Tibial nerve (tissue), 4 donors: ENCODE results near the gene PODXL. TPM values are rescaled to one million over a fixed set of nuclear protein-coding genes. Genes with fewer than 3 reads are reported as not detected.
"Not testable (repeated sequence)": the region's sequence is repeated elsewhere in the genome, so short reads cannot be mapped to it uniquely, and the experiment has no call there.

ENCODE experiments used
- DNase-seq, 2 donors: peaks; one replicate each; pipeline ENCODE4 v3.0.0-alpha.2; 2019; ENCODE audit warnings: low spot score in 2 of 2
- H3K27ac ChIP-seq, 4 donors: fragments of 200-600 bp; sonication (generic) in 3 of 4; one replicate each; pipeline ENCODE4 v1.5.1; 2017 to 2019; ENCODE audit warnings: mild to moderate bottlenecking in 1 of 4
- H3K27me3 ChIP-seq, 2 donors: fragments of 200-600 bp; sonication (generic) in 1 of 2; one replicate each; pipeline versions ENCODE4 v1.5.1 to v1.6.0; 2017 to 2019
- H3K36me3 ChIP-seq, 3 donors: fragments of 200-600 bp; sonication (generic); one replicate each; pipeline ENCODE4 v1.5.1; 2018 to 2019
- H3K4me1 ChIP-seq, 4 donors: fragments of 200-600 bp; sonication (generic) in 3 of 4; one replicate each; pipeline ENCODE4 v1.5.1; 2017 to 2019
- H3K4me3 ChIP-seq, 4 donors: fragments of 200-600 bp; sonication (generic) in 3 of 4; one replicate each; pipeline ENCODE4 v1.5.1; 2017 to 2019; ENCODE audit warnings: mild to moderate bottlenecking in 1 of 4, moderate library complexity in 1 of 4
- H3K9me3 ChIP-seq, 4 donors: fragments of 200-600 bp; sonication (generic) in 3 of 4; one replicate each; pipeline ENCODE4 v1.5.1; 2017 to 2019
- EP300 ChIP-seq, 2 donors: sonication (generic); formaldehyde crosslinking; IDR thresholded peaks; one replicate each; pipeline ENCODE4 v1.6.1; 2017; ENCODE audit warnings: antibody characterized with exemption in 2 of 2, mild to moderate bottlenecking in 1 of 2
- POLR2A ChIP-seq, 2 donors: fragments of 450-650 bp; IDR thresholded peaks; one replicate each; pipeline ENCODE4 v1.6.1; 2017; ENCODE audit warnings: antibody characterized with exemption in 2 of 2, mild to moderate bottlenecking in 2 of 2, moderate library complexity in 2 of 2
- WGBS, 2 donors: methylation state at CpG; one replicate each; pipeline ENCODE4 v1.1.5; 2018; 5-methylcytosine and 5-hydroxymethylcytosine counted together
- total RNA-seq, 4 donors: library from RNA; depleted of rRNA; stranded (reverse); fragments of >200 nt; gene quantifications; one replicate each; pipeline ENCODE4 v1.1.0, GENCODE V29; 2016
- TF ChIP-seq, protein P1 (sequence below), 5 experiments: fragments of 200-600 bp in 3 of 5; fragments of 450-650 bp in 2 of 5; sonication (generic) in 3 of 5; IDR thresholded peaks; one replicate each; pipeline ENCODE4 v1.5.1; 2016 to 2019; ENCODE audit warnings: antibody characterized with exemption in 5 of 5, mild to moderate bottlenecking in 3 of 5, moderate library complexity in 2 of 5

PODXL gene
- total RNA-seq, 4 donors from 2014 or later: 12.1 to 40.8 (median 34.3) TPM

- DNase-seq: no peak
- Histone ChIP-seq H3K27ac (no peak overlapping the region), H3K27me3 (no peaks in the 10 kb centered on the region), H3K4me3 (no peak overlapping the region), H3K9me3 (no peaks in the 10 kb centered on the region), H3K4me1 (peaks cover 0 to 31% (median 9%) of the 10 kb centered on the region in 4 donors), H3K36me3 (peaks cover 0 to 19% (median 0%) of the 10 kb centered on the region in 3 donors)
- TF ChIP-seq, protein P1, sequence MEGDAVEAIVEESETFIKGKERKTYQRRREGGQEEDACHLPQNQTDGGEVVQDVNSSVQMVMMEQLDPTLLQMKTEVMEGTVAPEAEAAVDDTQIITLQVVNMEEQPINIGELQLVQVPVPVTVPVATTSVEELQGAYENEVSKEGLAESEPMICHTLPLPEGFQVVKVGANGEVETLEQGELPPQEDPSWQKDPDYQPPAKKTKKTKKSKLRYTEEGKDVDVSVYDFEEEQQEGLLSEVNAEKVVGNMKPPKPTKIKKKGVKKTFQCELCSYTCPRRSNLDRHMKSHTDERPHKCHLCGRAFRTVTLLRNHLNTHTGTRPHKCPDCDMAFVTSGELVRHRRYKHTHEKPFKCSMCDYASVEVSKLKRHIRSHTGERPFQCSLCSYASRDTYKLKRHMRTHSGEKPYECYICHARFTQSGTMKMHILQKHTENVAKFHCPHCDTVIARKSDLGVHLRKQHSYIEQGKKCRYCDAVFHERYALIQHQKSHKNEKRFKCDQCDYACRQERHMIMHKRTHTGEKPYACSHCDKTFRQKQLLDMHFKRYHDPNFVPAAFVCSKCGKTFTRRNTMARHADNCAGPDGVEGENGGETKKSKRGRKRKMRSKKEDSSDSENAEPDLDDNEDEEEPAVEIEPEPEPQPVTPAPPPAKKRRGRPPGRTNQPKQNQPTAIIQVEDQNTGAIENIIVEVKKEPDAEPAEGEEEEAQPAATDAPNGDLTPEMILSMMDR (IDR thresholded peaks at IDR 0.05): no peak
- no peak for TF ChIP-seq POLR2A (IDR thresholded peaks at IDR 0.05)
- no peak for TF ChIP-seq EP300 (IDR thresholded peaks at IDR 0.05)
- 68 to 89% methylated on average over 10 of the region's 10 CpGs for WGBS, 2 donors
Measured at GRCh38 chr7:131508754-131509486, 47.5 kb downstream of the PODXL start.

DNA sequence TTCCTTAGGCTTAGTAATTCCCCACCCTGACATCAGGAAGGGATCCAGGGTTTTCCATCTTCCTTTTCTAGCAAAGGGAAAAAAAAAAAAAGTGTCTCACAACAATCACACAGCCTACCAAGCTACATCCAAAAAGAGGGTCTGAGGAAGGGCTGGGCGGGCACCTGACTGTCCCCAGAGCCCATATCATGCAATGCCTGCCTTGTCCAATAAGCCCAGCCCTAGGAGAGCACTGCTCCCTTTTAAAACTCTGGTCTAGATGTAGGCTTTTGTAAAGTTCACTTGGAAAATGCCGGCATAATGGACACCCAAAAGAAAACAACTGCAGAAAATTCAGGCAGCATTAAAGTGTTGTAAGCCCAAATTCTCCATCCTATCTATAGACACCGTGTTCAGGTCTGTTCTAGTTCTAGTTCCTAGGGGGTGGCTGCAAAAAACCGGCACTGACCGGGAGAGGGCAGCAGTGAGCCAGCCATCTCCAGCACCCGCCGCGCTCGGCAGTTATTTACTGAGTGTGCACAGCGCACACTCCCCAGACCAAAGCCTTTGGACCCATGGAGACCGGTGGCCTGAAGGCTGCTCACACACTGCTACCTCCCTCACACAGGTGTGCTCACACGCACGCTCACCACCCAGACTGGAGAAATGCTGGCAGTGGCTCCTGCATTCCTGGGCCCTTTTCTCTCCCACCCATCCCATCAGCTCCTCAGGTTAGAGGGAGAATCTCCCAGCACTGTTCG lies 48.7 kb downstream of the PODXL start:
- no peaks in the 10 kb centered on the region for H3K27me3 ChIP-seq
- peak overlapping the region in 1 of 4 donors; percentile 45 for H3K27ac ChIP-seq
- H3K4me1 ChIP-seq: peaks cover 0 to 33% (median 16%) of the 10 kb centered on the region in 4 donors
- peaks cover 0 to 19% (median 0%) of the 10 kb centered on the region in 3 donors for H3K36me3 ChIP-seq
- peak; percentile 91 to 93 for DNase-seq
- H3K4me3 ChIP-seq: no peak overlapping the region
- peak in 1 of 2 donors; percentile 48 for TF ChIP-seq EP300 (IDR thresholded peaks at IDR 0.05)
- TF ChIP-seq POLR2A (IDR thresholded peaks at IDR 0.05): no peak
- TF ChIP-seq, protein P1 (IDR thresholded peaks at IDR 0.05): peak; percentile 89 to 94 (median 91)
- 17 to 19% methylated on average over 14 of the region's 14 CpGs for WGBS, 2 donors
- no peaks in the 10 kb centered on the region for H3K9me3 ChIP-seq

DNA sequence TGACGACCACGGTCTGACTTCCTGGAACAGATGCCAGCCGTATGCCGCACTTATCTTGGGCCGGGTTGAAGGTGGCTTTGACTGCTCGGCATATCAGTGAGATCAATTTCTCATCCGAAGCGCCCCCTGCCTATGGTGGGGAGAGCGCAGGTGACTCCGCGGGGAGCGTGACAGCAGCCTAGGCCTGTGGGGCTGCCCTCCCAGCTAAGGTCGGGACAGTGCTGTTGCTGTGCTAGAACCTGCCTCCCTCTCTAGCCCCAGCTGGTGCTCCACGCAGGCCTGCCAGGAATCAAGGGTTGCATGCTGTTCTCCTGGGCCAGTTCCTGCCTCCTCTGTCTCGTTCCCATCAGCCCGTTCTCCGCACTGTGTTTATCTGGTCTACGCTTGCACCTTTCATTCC lies 49.8 kb downstream of the PODXL start:
- TF ChIP-seq EP300 (IDR thresholded peaks at IDR 0.05) (no peak), POLR2A (IDR thresholded peaks at IDR 0.05) (no peak)
- TF ChIP-seq, protein P1 (IDR thresholded peaks at IDR 0.05): no peak
- peak overlapping the region in 1 of 4 donors; percentile 45 for H3K27ac ChIP-seq
- no peaks in the 10 kb centered on the region for H3K27me3 ChIP-seq
- no peak overlapping the region for H3K4me3 ChIP-seq
- no peaks in the 10 kb centered on the region for H3K9me3 ChIP-seq
- H3K36me3 ChIP-seq: peaks cover 0 to 19% (median 0%) of the 10 kb centered on the region in 3 donors
- peaks cover 0 to 44% (median 19%) of the 10 kb centered on the region in 4 donors for H3K4me1 ChIP-seq
- WGBS, 2 donors: 85% methylated on average over 18 of the region's 18 CpGs
- no peak for DNase-seq

DNA sequence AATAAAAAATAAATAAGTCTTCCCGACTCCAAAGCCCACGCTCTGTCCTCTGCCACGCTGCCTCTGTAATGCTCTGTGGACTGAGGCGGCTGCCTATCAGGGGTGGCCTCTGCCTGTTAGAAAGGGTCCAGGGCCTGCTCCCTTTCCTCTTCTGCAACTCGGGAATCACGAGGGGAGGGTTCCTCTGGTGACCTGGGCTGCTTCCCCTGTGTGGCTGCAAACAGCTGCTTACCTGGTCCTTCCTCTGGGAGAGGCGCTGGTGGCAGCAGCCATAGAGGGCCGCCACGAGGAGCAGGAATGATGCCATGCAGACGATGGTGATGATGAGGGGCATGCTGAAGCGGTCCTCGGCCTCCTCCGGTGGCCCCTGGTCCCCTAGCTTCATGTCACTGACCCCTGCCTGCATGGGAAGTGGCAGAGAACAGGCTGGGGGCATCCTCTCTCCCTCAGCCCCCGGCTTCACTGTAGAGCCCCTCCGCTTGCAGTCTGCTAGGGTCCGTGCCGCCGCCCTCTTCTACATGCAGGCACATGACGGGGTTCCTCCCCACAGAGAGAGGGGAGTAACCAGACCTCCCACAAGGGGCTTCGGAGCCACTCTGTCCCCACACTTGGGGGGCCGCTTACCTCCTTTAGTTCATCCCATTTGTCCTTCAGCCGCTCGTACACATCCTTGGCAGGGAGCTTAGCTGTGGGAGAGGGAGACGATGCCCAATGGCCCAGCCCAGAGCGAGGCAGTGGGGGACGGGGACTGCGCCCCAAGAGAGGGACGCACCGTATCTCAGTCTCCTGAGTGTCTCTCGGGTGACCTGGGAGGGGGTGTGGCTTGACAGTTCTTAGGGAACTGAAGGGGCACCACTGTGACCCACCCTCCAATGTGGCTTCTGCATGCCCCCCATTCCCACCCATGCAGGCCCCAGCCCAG lies 50.5 kb downstream of the PODXL start:
- no peak for DNase-seq
- peaks cover 0 to 47% (median 19%) of the 10 kb centered on the region in 4 donors for H3K4me1 ChIP-seq
- no peak overlapping the region for H3K27ac ChIP-seq
- 89 to 90% methylated on average over 27 to 30 of the region's 30 CpGs for WGBS, 2 donors
- H3K36me3 ChIP-seq: peaks cover 0 to 17% (median 0%) of the 10 kb centered on the region in 3 donors
- no peaks in the 10 kb centered on the region for H3K27me3 ChIP-seq
- no peak overlapping the region for H3K4me3 ChIP-seq
- TF ChIP-seq, protein P1 (IDR thresholded peaks at IDR 0.05): no peak
- TF ChIP-seq POLR2A (IDR thresholded peaks at IDR 0.05): no peak
- TF ChIP-seq EP300 (IDR thresholded peaks at IDR 0.05): no peak
- H3K9me3 ChIP-seq: no peaks in the 10 kb centered on the region

- peaks cover 0 to 47% (median 19%) of the 10 kb centered on the region in 4 donors for H3K4me1 ChIP-seq
- not testable (repeated sequence) for H3K27me3 ChIP-seq, DNase-seq, H3K9me3 ChIP-seq, H3K4me3 ChIP-seq
- H3K36me3 ChIP-seq: peaks cover 0 to 12% (median 0%) of the 10 kb centered on the region in 3 donors
- WGBS, 2 donors: 88 to 89% methylated on average over 8 of the region's 8 CpGs
- H3K27ac ChIP-seq: peak overlapping the region in 1 of 4 donors; percentile 79
Measured at GRCh38 chr7:131505037-131505620, 51.3 kb downstream of the PODXL start.
